ENCODE data around the gene KBTBD12.
"Not testable (repeated sequence)": the region's sequence is repeated elsewhere in the genome, so short reads cannot be mapped to it uniquely, and the experiment has no call there.

The KBTBD12 gene

DNA sequence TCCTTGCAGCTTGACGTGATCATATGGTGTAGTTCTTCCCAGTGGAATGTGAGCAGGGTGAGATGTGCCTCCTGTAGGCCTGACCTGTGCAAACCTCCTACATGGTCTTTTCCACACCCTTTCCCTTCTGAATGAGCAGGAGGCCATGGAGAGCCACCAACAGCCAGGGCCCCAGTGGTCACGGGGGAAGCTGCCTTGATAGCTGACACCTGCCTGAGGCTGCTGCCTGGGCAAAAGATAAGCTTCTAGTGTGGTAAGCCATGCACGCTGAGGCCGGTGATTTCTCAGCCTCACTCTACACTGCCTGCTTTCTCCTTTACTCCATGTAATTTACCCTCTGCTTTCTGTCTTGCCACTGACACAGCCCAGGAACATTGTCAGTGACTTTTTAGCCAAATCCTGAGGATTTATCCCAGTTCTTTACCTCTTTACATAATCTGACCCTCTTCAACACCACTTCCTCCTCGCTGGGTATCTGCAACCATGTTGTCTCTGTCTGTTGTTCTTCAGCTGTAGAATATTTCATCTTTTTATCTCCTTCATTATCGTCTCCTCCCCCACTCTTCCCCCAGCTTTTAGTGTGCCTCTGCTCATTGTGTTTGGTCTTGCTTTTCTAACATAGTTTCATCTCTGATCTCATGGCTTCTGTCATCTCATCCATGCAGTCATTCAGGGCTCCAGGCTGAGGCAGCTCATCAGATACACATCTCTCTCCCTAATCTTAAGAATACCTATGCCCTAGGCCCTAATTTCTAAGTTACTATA lies 11.2 kb upstream of the KBTBD12 start:
- DNase-seq (ENCODE audit: low read depth), result no peak

DNA sequence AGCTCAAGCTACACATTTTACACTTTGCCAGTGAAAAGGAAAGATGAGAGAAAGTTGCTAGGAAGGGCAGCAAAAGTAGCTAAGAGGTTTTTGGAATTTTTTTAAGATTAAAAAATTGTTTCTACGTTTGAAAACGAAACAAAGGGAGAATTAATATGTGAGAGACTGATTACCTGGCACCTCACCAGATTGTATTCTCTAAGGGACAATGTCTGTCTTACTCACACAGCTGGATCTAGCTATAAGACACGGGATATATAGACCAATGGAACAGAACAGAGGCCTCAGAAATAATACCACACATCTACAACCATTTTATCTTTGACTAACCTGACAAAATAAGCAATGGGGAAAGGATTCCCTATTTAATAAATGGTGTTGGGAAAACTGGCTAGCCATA lies 9.5 kb upstream of the KBTBD12 start:
- DNase-seq (ENCODE audit: low read depth), result no peak

DNA sequence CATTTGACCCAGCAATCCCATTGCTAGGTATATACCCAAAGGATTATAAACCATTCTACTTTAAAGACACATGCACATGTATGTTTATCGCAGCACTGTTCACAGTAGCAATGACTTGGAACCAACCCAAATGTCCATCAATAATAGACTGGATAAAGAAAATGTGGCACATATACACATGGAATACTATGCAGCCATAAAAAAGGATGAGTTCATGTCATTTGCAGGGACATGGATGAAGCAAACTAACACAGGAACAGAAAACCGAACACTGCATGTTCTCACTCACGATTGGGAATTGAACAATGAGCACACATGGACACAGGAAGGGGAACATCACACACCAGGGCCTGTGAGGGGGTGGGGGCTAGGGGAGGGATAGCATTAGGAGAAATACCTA lies 8.4 kb upstream of the KBTBD12 start:
- not testable (repeated sequence) for DNase-seq (ENCODE audit: low read depth)

DNA sequence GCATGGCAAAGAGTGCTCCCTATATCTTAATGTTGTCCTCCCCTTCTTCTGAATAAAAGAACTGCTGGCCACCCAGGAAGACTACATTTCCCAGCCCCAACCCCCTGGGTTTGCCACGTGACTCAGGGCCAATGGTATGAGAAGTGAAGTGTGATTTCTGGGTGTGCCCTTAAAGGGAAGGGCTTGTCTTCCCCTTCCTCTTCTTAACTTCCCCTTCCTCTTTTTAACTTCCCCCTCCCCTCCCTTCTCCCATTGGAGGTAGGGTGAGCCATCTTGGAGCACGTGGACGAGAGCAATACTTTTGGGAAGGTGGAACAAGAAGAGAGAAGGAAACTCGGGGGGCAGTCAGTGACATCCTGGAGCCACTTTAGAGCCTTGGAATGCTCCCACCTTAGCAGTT lies 6.8 kb upstream of the KBTBD12 start:
- DNase-seq (ENCODE audit: low read depth), result no peak

DNA sequence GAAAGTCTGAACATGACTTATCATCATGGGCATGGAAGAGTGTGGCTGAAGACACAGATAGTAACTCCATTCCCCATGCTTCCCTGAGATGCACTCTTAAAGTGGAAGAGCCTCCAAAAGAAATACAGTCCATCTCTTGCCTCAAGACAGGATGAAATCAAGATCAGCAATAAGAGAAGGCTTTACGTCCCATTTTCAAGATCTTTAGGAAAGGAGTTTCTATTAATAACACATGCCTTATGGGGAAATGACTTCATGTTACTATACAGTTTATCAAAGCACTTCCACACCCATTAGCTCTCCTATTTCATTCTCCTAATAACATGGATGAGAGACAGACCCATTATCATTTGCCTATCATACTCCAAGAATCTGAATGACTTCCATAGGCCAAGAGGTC lies 6.1 kb upstream of the KBTBD12 start:
- no peak for DNase-seq (ENCODE audit: low read depth)

DNA sequence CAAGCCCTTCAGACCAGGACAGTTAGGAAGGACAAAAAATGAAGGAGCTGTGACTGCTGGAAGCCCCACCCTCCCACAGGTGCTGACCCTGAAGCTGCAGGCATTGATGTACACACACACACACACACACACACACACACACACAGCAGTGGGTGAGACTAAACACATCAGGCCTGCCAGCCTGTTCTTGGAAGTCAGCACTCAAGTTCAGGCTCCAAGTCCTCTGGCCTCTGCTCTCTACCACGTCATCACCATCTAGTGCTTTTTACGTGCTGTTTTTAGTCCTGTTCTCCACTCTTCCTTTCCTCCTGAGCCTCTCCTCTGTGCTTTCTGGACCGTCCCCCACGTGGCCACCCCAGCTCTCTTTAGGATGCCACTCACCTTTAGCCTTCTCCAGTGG lies 5.4 kb upstream of the KBTBD12 start:
- no peak for DNase-seq (ENCODE audit: low read depth)

DNA sequence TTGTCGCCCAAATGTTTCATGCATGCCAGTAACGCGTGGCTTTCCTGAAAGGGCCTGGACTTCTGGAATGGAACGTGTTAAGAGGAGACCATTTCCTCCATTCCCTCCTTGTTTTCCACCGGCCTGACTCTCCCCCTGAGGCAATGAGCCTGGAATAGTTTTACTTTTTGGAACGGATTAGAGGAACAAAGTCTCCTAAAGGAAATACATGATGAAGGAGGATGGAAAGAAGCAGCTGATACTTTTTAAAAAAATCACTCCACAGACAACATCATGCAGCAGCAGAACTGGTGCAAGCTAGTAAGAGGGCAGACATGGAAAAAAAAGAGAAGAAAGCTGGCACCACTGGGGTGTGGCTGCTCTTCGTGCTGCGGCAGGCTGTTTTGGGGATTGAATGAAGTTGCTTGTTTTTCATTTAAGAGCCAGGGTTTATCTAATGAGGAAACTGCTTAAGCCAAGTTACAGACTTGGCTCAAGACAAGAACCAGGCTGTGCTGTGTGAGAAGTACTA lies 3.6 kb upstream of the KBTBD12 start:
- DNase-seq (ENCODE audit: low read depth), result no peak

DNA sequence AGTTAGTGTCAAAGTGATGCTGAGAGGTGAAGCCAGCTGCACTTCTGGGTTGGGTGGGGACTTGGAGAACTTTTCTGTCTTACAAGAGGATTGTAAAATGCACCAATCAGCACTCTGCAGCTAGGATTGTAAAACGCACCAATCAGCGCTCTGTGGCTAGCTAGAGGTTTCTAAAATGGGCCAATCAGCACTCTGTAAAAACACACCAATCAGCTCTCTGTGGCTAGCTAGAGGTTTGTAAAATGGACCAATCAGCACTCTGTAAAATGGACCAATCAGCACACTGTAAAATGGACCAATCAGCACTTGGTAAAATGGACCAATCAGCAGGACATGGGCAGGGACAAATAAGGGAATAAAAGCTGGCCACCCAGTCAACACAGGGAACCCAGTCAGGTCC lies 1.2 kb upstream of the KBTBD12 start:
- not testable (repeated sequence) for DNase-seq (ENCODE audit: low read depth)

DNA sequence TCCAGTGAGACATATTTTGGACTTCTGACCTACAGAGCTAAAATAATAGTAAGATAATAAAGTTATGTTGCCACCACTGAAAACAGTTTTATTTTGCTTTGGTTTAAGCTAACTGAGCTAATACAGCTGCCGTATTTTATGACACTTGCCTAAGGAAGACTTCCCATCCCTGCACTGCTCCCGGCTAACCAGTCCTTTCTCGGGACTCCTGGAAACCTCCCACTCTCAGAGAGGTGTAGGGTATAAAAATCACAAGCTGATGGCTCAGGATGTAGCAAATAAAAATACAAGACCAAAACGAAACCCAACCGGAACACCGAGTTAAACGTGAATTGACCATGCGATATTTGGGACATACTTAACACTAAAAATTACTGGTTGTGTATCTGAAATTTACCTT lies 448 bp upstream of the KBTBD12 start:
- DNase-seq (ENCODE audit: low read depth), result no peak

DNA sequence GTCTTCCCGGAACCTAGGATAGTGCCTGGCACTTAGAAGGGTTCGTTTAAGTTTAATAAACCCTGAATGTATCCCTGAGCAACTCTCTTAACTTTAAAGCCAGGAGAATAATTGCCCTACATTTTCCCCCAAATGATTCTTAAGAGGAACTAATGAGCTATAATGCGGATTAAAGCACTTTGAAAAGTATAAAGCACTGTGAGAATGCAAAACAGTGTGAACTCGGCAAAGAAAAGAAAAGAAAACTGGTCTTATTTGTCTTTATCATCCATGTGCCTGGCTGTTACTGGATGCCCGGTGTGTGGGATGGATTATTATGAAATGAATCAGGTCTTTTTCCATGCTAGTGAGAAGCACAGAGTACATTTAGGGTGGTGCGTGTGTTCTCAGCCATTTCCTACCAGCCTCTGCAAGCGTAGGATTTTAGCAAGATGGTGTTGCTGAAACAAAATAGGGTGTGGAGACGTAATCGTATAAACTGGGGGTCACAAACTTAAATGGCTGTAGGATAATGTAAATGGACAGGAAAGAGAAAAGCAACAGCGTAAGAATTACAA lies 983 bp downstream of the KBTBD12 start:
- no peak for DNase-seq (ENCODE audit: low read depth)

DNA sequence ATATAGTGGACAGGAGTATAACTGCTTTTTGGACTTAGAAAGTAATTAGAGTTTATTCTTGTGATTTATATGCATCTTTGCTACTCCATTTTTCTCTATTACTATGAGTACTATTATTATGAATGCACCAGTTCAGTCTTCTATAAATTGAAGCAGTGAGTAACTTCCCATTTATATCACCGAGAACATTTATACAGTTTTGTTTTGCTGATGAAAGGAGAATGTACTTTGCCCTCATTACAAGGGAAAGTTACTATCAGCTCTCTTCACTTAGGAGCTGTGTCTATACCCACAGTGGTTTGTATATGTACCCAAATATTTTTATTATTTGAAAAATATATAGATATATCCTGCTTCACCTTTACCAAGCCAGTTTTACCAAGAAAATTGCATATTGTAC lies 5.7 kb downstream of the KBTBD12 start:
- DNase-seq (ENCODE audit: low read depth), result no peak

DNA sequence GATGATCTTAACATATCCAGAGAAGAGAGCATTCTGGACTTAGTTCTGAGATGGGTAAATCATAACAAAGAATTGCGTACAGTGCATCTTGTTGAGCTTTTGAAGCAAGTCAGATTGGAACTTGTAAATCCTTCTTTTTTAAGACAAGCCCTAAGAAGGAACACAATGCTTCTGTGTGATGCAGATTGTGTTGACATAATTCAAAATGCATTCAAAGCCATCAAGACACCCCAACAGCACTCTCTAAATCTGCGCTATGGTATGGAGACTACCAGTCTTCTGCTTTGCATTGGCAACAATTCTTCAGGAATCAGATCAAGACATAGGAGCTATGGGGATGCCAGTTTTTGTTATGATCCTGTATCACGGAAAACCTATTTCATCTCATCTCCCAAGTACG lies 8.6 kb downstream of the KBTBD12 start:
- DNase-seq (ENCODE audit: low read depth), result no peak

DNA sequence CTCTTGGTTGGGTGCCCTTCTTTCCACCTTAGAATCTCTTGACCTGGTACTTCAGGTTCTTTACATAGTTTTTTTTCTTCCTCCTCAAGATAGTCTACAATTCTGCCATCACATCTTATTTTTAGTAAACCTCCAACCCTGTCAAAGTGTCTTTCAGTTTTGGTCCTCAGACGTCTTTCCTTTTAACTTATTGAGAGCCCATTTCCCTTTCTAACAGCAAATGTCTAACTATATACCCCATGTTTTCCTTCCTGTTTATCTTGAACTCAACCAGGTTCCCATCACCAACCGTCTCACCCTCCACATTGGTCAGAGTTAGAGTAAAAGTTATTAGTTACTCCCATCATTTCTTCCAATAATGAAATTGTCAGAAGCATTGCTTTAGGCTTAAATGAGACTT lies 10.4 kb downstream of the KBTBD12 start:
- no peak for DNase-seq (ENCODE audit: low read depth)

DNA sequence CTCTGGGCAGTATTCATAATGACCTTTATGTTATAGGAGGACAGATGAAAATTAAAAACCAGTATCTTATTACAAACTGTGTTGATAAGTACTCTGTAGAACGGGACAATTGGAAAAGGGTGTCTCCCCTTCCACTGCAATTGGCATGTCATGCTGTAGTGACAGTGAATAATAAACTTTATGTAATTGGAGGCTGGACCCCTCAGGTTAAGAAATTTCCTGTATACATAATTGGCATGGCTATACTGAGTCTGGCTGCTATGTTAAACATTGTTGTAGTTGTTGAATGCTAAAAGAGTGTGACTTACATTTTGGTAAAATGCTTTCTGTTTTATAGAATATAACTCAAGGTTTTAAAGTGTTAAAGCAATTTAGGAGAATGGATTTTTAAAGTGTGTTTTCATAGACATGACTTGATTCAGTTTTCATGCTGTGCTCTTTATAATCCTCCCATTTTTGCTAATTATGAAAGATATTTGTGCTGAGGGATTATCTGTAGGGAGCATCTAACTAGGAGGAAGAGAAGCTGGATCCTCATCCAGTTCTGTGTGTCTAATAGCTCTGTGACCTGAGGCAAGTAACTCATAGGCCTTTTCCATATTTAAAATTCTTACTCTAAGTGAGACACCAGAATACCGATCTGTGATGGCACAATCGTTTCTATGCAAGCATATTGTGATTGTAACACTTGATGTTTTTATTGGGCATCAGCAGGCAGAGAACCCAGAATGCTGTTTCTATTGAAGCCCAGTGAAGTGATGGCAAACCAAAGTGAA lies 13.0 kb downstream of the KBTBD12 start:
- DNase-seq (ENCODE audit: low read depth), result no peak

DNA sequence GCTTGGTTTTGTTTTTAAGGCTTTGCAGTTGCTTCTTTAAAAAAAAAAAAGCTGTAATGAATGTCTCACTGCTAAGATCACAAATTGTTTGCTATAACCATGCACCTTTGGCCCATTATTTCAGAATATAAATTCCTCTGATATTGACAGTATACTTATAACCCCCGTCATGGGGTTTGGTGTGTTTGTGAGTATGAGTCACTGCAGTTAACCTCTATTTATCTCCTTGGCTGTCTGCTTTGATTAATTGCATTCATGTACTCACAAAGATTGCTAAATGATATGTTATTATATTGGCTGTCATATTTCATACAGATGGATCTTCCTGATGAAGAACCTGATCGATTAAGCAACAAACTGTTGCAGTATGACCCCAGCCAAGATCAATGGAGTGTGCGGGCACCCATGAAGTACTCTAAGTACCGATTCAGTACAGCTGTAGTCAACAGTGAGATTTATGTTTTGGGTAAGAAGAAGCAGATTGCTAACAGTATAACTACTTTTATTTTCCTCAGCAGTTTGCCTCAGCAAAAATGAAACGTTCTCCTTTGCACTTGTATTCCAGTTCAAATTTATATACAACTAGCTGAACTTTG lies 14.9 kb downstream of the KBTBD12 start:
- no peak for DNase-seq (ENCODE audit: low read depth)

DNA sequence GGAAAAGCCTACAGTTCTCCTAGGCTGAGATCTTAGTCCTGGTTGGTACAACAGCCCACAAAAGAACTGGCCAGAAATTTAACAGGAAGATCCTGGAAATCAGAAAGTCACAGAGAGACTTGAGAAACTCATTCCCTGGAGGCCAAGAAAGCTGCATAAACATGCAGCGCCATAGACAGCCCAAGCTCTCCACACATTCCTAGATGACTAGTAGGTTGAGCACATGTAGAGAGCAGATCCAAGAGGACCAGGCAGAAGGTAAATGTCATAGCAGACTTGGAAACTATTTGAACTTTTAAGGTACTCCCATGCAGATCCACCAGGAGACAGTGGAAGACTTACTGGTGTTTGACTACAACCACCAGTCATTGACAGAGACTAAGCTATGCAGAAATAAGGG lies 18.4 kb downstream of the KBTBD12 start:
- no peak for DNase-seq (ENCODE audit: low read depth)

DNA sequence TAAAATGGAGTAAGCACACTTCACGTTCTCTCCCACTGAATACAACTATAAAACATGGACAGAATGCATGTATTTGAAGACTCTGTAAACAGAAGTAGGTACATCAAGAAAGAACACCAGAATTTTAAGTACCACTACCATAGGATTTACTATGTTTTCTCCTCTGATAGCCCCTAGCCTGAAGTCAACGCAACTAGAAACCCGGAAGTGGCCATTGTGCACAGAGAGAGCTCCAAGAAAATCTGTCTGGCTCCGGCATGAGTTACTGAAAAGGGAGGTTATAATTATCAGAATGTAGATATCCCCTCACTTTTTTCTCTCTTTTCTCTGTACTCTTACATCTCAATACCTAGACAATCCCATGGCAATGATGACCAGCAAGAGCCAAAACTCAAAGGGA lies 23.8 kb downstream of the KBTBD12 start:
- DNase-seq (ENCODE audit: low read depth), result no peak

DNA sequence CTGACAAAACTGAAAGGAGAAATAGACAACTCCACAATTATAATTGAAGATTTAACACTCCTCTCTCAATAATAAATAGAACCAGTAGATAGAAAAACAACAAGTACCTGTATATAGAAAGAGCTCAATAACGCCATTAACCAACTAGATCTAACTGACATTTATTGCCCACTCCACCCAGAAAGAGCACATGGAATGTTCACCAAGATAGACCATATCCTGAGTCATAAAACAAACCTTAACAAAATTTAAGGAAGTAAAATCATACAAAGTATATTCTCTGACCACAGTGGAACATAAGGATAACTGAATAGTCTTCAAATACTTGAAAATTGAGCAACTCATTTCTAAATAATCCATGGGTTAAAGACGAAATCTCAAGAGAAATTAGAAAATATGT lies 25.1 kb downstream of the KBTBD12 start:
- DNase-seq (ENCODE audit: low read depth), result no peak

DNA sequence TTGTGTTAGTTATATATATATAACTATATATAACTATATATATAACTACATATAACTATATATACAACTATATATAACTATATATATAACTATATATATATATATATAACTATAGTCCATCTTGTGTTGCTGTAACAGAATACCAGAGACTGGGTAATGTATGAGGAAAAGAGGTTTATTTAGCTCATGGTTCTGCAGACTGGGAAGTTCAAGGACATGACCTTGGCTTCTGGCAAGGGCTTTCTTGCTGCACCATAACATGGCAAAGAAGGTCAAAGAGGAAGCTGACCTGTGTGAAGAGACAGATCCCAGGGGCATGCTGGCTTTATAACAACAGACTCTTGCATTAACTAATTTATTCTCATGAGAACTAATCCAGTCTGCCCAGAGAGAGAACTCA lies 27.6 kb downstream of the KBTBD12 start:
- no peak for DNase-seq (ENCODE audit: low read depth)

DNA sequence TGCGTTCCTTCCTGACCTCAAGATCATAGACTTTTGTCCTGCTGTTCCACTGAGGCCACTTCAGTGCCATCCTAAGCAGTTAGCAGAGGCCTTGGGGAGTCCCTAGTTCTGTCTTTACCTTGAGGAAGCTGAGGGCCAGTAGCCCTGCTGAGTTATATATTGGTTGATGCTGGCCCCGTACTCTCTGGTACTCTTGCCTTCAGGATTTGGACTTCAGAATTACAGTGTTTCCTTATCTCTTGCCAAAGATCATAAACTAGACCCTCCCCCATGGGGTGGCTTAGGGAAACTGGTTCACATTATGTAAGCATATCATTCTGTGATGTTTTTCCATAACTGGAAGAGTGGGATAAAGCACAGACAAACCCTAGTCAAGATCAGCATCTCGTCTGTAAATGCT lies 33.2 kb downstream of the KBTBD12 start:
- no peak for DNase-seq (ENCODE audit: low read depth)

DNA sequence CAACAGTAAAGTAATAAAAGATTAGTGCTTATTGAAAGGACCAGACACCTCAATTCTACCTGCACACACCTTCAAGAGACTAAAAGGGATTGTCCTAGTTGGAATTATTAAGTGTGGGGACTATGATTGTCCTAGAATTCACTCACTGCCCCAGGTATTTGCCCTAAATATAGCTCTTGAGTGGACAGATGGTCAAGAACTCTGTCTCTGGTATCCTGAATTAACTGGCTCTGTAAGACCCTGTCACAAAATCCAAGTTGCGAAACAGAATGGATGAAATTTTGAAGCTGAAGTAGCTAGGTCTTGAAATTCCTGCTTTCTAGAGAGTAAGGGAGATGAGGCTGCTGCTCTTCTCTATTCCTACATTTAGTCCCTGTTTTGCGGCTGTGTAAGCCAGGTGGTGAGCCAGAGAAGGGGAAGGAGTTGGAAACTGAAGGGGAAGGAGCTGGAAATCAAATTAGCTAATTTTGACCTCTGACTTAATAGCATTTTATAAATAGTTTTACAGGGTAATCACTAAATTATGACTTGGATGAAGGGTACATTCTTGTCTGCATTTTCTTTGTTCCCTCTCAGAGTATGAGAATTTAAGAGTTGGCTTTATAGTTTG lies 34.5 kb downstream of the KBTBD12 start:
- DNase-seq (ENCODE audit: low read depth), result no peak

DNA sequence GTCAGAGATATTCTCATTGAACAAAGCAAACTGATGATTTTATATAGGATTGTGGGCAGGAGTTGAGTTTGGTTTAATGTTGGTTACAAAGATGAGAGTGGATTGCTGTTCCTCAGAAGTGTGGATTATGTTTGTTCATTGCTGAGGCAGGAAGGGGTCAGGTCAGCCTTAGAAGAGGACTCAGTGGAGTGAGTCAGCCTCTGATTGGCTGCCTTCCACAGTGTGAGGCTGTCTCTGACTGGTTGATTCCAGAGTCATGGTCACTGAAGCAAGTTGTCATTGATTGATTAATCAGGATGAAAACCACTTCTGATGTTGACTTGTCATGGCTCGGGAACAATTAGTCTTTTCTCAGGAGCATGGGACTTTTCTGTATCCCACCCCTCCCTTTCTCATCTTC lies 36.2 kb downstream of the KBTBD12 start:
- peak; percentile 8 for DNase-seq (ENCODE audit: low read depth)

All from fibroblast of the conjunctiva (primary cell).